ENCODE results near the gene ZNF407.

GRCh38 chr18:74857901-74858300 is 260.2 kb downstream of the ZNF407 start:
- no peak for TF ChIP-seq GATA2 (IDR thresholded peaks at IDR 0.05; ENCODE audit: low read depth, low read length)
- no peak for TF ChIP-seq GATA3 (IDR thresholded peaks at IDR 0.05; ENCODE audit: low read depth, low read length)

Measured in SH-SY5Y (cell line).